ENCODE data around the gene CETP. TPM values are rescaled to one million over a fixed set of nuclear protein-coding genes. Genes with fewer than 3 reads are reported as not detected.

CETP gene, protein sequence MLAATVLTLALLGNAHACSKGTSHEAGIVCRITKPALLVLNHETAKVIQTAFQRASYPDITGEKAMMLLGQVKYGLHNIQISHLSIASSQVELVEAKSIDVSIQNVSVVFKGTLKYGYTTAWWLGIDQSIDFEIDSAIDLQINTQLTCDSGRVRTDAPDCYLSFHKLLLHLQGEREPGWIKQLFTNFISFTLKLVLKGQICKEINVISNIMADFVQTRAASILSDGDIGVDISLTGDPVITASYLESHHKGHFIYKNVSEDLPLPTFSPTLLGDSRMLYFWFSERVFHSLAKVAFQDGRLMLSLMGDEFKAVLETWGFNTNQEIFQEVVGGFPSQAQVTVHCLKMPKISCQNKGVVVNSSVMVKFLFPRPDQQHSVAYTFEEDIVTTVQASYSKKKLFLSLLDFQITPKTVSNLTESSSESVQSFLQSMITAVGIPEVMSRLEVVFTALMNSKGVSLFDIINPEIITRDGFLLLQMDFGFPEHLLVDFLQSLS
- total RNA-seq = 1.8 TPM

DNA sequence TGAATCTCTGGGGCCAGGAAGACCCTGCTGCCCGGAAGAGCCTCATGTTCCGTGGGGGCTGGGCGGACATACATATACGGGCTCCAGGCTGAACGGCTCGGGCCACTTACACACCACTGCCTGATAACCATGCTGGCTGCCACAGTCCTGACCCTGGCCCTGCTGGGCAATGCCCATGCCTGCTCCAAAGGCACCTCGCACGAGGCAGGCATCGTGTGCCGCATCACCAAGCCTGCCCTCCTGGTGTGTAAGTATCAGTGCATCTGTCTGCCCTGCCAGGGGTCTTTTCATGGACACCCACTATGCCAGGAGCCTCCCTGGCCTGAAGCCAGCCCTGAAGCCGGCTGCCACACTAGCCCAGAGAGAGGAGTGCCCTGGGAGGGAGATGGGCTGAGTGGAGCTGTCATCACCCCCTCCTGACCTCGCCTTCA is at the start of gene CETP:
CETP (plus strand) TSS at position 100 of the 431 bp plus-strand sequence; CDS start at position 130, 30 bp downstream.

DNA sequence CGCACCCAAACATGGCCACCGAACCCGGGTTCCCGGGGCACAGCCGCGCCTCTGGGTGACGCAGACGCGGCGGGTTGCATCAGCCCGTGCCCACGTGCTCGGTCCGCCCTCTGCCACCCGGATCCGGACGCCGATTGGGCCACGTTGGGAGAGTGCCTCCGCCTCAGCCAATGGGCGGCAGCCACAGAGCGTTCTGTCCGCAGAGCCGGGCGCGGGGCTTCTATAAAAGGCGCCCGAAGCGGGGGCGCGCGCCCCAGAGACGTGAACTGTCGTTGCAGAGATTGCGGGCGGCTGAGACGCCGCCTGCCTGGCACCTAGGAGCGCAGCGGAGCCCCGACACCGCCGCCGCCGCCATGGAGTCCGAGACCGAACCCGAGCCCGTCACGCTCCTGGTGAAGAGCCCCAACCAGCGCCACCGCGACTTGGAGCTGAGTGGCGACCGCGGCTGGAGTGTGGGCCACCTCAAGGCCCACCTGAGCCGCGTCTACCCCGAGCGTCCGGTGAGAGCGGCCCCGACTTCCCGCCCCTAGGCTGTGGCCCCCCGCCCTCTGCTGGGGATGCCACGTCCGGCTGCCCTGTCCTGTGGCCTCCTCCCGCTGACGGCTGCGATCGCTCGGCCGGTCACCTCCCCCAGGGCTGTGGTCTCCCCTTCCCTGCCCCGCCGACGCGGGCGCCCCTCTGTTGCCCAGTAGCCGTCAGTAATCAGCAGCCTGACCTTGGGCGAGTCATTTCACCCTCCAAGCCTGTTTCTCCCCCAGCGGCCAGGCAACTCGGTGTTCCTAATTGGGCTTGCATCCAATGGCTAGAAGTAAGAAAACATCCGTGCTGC is 29.6 kb upstream of the CETP start, which contains the start of gene HERPUD1:
HERPUD1 (plus strand) TSS at position 251 of the 829 bp plus-strand sequence; CDS start at position 354, 103 bp downstream.

DNA sequence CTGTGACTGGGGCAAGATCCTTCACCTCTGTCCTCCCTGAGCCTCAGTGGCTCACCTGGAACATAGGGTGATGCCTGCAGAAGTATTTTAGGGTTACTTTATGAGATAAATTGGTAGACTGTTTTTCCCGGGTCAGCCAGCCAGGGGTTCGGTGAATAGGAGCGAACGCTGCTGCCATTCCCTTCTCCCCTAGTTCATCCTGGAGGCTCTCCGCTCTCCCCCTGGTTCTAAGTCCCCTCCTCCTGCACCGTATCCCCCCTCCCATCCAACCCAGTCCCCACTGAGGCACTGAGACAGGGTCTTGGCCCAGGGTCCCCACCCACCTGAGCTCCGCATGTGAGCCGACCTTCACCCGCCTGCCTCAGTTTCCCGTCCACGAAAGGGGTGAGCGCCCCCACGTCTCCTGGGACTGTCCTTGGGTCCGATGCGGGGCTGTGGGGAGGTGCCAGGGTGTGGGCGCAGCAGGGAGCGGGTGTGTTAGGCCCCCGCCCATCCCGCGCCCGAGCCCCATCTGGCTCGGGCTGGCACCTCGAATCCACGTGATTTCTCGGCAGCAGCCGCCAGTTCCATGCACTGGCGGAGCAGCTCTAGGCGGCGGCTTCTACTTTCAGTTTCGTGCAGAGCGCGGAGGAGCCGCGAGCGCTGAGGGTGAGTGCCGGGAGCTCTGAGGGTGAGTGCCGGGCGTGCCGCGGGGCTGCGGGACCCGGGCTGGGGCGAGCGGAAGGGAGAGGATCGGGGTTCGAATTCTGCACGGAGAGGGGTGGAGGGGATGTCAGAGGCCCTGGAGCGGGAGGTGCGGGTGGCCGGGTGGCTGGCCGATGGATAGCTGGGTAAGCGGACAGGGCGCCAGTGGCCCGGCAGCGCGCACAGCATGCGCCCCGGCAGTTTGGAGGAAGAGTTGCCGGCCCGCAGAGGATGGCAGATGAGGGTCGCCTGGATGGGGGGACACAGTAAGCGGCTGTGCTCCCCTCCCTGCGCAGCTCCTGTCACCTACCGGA is 27.5 kb downstream of the CETP start, which contains the start of gene NLRC5:
NLRC5 (plus strand) TSS at position 610 of the 998 bp plus-strand sequence. CDS start 31,156 bp downstream, outside the sequence.

Other genes with a start within 250 kb of the CETP start
- gene NUP93, start 231.8 kb upstream of the CETP start, total RNA-seq = 81.0 TPM
- gene SLC12A3, start 96.7 kb upstream of the CETP start, total RNA-seq = not detected
- gene HERPUD1, start 29.8 kb upstream of the CETP start, total RNA-seq = 119 TPM
- gene NLRC5, start 27.6 kb downstream of the CETP start, total RNA-seq = 7.0 TPM
- gene CPNE2, start 130.6 kb downstream of the CETP start, total RNA-seq = 21.4 TPM
- gene PSME3IP1, start 224.1 kb downstream of the CETP start, total RNA-seq = 94.4 TPM
- gene RSPRY1, start 224.4 kb downstream of the CETP start, total RNA-seq = 94.4 TPM

Data from camera-type eye (tissue), 1 donor.